Naive thymus-derived CD8-positive, alpha-beta T cell (primary cell): ENCODE data around the gene ADAM19. TPM values are rescaled to one million over a fixed set of nuclear protein-coding genes. Genes with fewer than 3 reads are reported as not detected.

Experiments used
- ATAC-seq, 2 donors: fragments of 150-1000 bp; cut with Tn5 transposase in 1 of 2; sonication (Bioruptor Pico), chemical (Tn5 transposase) in 1 of 2; 1 replicate in 1 of 2; 2 replicates in 1 of 2; pipeline ENCODE4 v1.10.0; 2021; ENCODE audit warnings: mild to moderate bottlenecking in 2 of 2, moderate library complexity in 2 of 2
- POLR2A ChIA-PET: fragments of 350-600 bp; sonication (Branson Sonifier 250); formaldehyde crosslinking; loops from one replicate; lab custom pipeline; 2021; ENCODE audit warnings: antibody characterized with exemption; lab: Charles Lee
- DNase-seq, 10 donors: peaks; one replicate each; pipeline versions ENCODE4 v3.0.0 to v3.0.0-alpha.2; 2020 to 2022
- H3K27ac Mint-ChIP-seq, 10 donors: one replicate each; pipeline ENCODE4 v1.8.0; 2020 to 2022; ENCODE audit warnings: mild to moderate bottlenecking in 10 of 10, mixed read lengths in 10 of 10, moderate library complexity in 4 of 10, inconsistent platforms in 1 of 10
- H3K27me3 Mint-ChIP-seq, 5 donors: one replicate each; pipeline ENCODE4 v1.8.0; 2021 to 2022; ENCODE audit warnings: mixed read lengths in 5 of 5
- H3K36me3 Mint-ChIP-seq, 3 donors: one replicate each; pipeline ENCODE4 v1.8.0; 2020 to 2022; ENCODE audit warnings: mixed read lengths in 3 of 3, mild to moderate bottlenecking in 2 of 3, inconsistent platforms in 1 of 3
- H3K4me1 Mint-ChIP-seq, 4 donors: one replicate each; pipeline ENCODE4 v1.8.0; 2021 to 2022; ENCODE audit warnings: mixed read lengths in 4 of 4
- H3K4me3 Mint-ChIP-seq, 10 donors: one replicate each; pipeline ENCODE4 v1.8.0; 2020 to 2022; ENCODE audit warnings: mild to moderate bottlenecking in 10 of 10, mixed read lengths in 10 of 10, moderate library complexity in 6 of 10, inconsistent platforms in 1 of 10
- H3K9me3 Mint-ChIP-seq, 9 donors: one replicate each; pipeline ENCODE4 v1.8.0; 2020 to 2022; ENCODE audit warnings: mixed read lengths in 9 of 9, mild to moderate bottlenecking in 3 of 9, inconsistent platforms in 1 of 9, moderate library complexity in 1 of 9
- polyA plus RNA-seq, 3 donors: library from polyadenylated mRNA; unstranded; fragments of 300-500 nt; fragmentation: Illumina TruSeq; gene quantifications; one replicate each; pipeline ENCODE4 v1.2.3, GENCODE V29; 2021
- total RNA-seq, 8 experiments: library from RNA in 2 of 8; stranded (reverse) in 2 of 8; gene quantifications; one replicate each; pipeline ENCODE4 v1.2.3 and lab custom pipeline; 2021 to 2026

The ADAM19 gene
- total and polyA plus RNA-seq, 5 experiments from 2014 or later = 0.08 to 3.6 (median 1.9) TPM; not detected in 1

GRCh38 chr5:157532022-157532421, 43.6 kb downstream of the ADAM19 start:
- H3K36me3 Mint-ChIP-seq = no peaks in the 10 kb centered on the region
- H3K27me3 Mint-ChIP-seq = peaks cover 0 to 19% (median 8%) of the 10 kb centered on the region in 5 donors
- ATAC-seq = no peak
- H3K4me3 Mint-ChIP-seq = no peak overlapping the region
- H3K27ac Mint-ChIP-seq = peak overlapping the region in 1 of 10 donors; percentile 44
- no peak for DNase-seq
- peaks cover 0 to 17% (median 0%) of the 10 kb centered on the region in 4 donors for H3K4me1 Mint-ChIP-seq
- POLR2A ChIA-PET = interaction anchor here (0.7 kb wide), 1 partner anchor 139 kb away, joined by 4 read pairs; no protein-coding TSS in a partner anchor
- no peaks in the 10 kb centered on the region for H3K9me3 Mint-ChIP-seq

GRCh38 chr5:157530226-157530972, 45.2 kb downstream of the ADAM19 start:
- POLR2A ChIA-PET = no interaction called here
- no peak for DNase-seq
- peak overlapping the region in 1 of 10 donors; percentile 63 for H3K27ac Mint-ChIP-seq

GRCh38 chr5:157529002-157529401, 46.6 kb downstream of the ADAM19 start:
- POLR2A ChIA-PET = interaction anchor here (0.6 kb wide), 1 partner anchor 118 kb away, joined by 3 read pairs; no protein-coding TSS in a partner anchor
- Mint-ChIP-seq H3K4me3 (no peak overlapping the region), H3K36me3 (no peaks in the 10 kb centered on the region), H3K9me3 (no peaks in the 10 kb centered on the region), H3K27ac (no peak overlapping the region), H3K4me1 (peaks cover 0 to 28% (median 0%) of the 10 kb centered on the region in 4 donors), H3K27me3 (peaks cover 0 to 19% (median 8%) of the 10 kb centered on the region in 5 donors)
- no peak for ATAC-seq
- DNase-seq = no peak

More at GRCh38 chr5:157530226-157530972, 45.2 kb downstream of the ADAM19 start:
- Mint-ChIP-seq H3K4me1 (peaks cover 0 to 23% (median 0%) of the 10 kb centered on the region in 4 donors), H3K36me3 (no peaks in the 10 kb centered on the region), H3K4me3 (no peak overlapping the region), H3K9me3 (no peaks in the 10 kb centered on the region), H3K27me3 (peaks cover 0 to 19% (median 8%) of the 10 kb centered on the region in 5 donors)
- no peak for ATAC-seq

- ATAC-seq (no peak), DNase-seq (no peak)
- Mint-ChIP-seq H3K4me3 (no peak overlapping the region), H3K4me1 (peaks cover 0 to 28% (median 0%) of the 10 kb centered on the region in 4 donors), H3K36me3 (no peaks in the 10 kb centered on the region), H3K27me3 (peaks cover 0 to 19% (median 8%) of the 10 kb centered on the region in 5 donors), H3K27ac (peak overlapping the region in 1 of 10 donors; percentile 33), H3K9me3 (no peaks in the 10 kb centered on the region)
- POLR2A ChIA-PET = no interaction called here
Measured at GRCh38 chr5:157528036-157528632, 47.4 kb downstream of the ADAM19 start.

- POLR2A ChIA-PET = interaction anchor here (1.0 kb wide), 1 partner anchor 113 kb away, joined by 3 read pairs; no protein-coding TSS in a partner anchor
- no peaks in the 10 kb centered on the region for H3K36me3 Mint-ChIP-seq
- H3K27me3 Mint-ChIP-seq = peaks cover 0 to 6% (median 0%) of the 10 kb centered on the region in 5 donors
Measured at GRCh38 chr5:157524887-157525286, 50.7 kb downstream of the ADAM19 start.

GRCh38 chr5:157523976-157524375, 51.6 kb downstream of the ADAM19 start:
- no peaks in the 10 kb centered on the region for H3K36me3 Mint-ChIP-seq
- H3K4me1 Mint-ChIP-seq = peaks cover 0 to 28% (median 0%) of the 10 kb centered on the region in 4 donors
- no peak overlapping the region for H3K27ac Mint-ChIP-seq
- H3K9me3 Mint-ChIP-seq = no peaks in the 10 kb centered on the region
- POLR2A ChIA-PET = interaction anchor here (1.0 kb wide), 1 partner anchor 112 kb away, joined by 3 read pairs; no protein-coding TSS in a partner anchor
- H3K4me3 Mint-ChIP-seq = no peak overlapping the region
- DNase-seq (no peak), ATAC-seq (no peak)
- peaks cover 0 to 3% (median 0%) of the 10 kb centered on the region in 5 donors for H3K27me3 Mint-ChIP-seq

More at GRCh38 chr5:157524887-157525286, 50.7 kb downstream of the ADAM19 start:
- H3K9me3 Mint-ChIP-seq = no peaks in the 10 kb centered on the region
- DNase-seq (no peak), ATAC-seq (no peak)
- no peak overlapping the region for H3K27ac Mint-ChIP-seq
- no peak overlapping the region for H3K4me3 Mint-ChIP-seq
- peaks cover 0 to 33% (median 0%) of the 10 kb centered on the region in 4 donors for H3K4me1 Mint-ChIP-seq

- H3K27ac Mint-ChIP-seq = no peak overlapping the region
- DNase-seq (no peak), ATAC-seq (no peak)
- POLR2A ChIA-PET = no interaction called here
- H3K4me1 Mint-ChIP-seq = peaks cover 0 to 23% (median 0%) of the 10 kb centered on the region in 4 donors
- no peaks in the 10 kb centered on the region for H3K9me3 Mint-ChIP-seq
- peaks cover 0 to 3% (median 0%) of the 10 kb centered on the region in 5 donors for H3K27me3 Mint-ChIP-seq
- no peaks in the 10 kb centered on the region for H3K36me3 Mint-ChIP-seq
- no peak overlapping the region for H3K4me3 Mint-ChIP-seq
Measured at GRCh38 chr5:157521704-157522029, 53.9 kb downstream of the ADAM19 start.

- POLR2A ChIA-PET = no interaction called here
- Mint-ChIP-seq H3K4me1 (peaks cover 0 to 23% (median 0%) of the 10 kb centered on the region in 4 donors), H3K27ac (peak overlapping the region in 1 of 10 donors; percentile 27), H3K27me3 (peaks cover 0 to 3% (median 0%) of the 10 kb centered on the region in 5 donors), H3K9me3 (no peaks in the 10 kb centered on the region), H3K4me3 (peak overlapping the region in 1 of 10 donors; percentile 20), H3K36me3 (no peaks in the 10 kb centered on the region)
- ATAC-seq (no peak), DNase-seq (no peak)
Measured at GRCh38 chr5:157520911-157521703, 54.5 kb downstream of the ADAM19 start.

GRCh38 chr5:157519579-157520253, 55.9 kb downstream of the ADAM19 start:
- H3K27me3 Mint-ChIP-seq = peaks cover 0 to 3% (median 0%) of the 10 kb centered on the region in 5 donors
- no peak for DNase-seq
- no peak overlapping the region for H3K27ac Mint-ChIP-seq
- no peaks in the 10 kb centered on the region for H3K36me3 Mint-ChIP-seq
- no peak for ATAC-seq
- H3K4me3 Mint-ChIP-seq = no peak overlapping the region
- peaks cover 0 to 15% (median 0%) of the 10 kb centered on the region in 4 donors for H3K4me1 Mint-ChIP-seq
- POLR2A ChIA-PET = no interaction called here
- H3K9me3 Mint-ChIP-seq = no peaks in the 10 kb centered on the region

- Mint-ChIP-seq H3K36me3 (no peaks in the 10 kb centered on the region), H3K27me3 (peaks cover 0 to 3% (median 0%) of the 10 kb centered on the region in 5 donors), H3K9me3 (no peaks in the 10 kb centered on the region), H3K4me3 (no peak overlapping the region), H3K4me1 (peaks cover 0 to 15% (median 0%) of the 10 kb centered on the region in 4 donors), H3K27ac (no peak overlapping the region)
- no peak for ATAC-seq
- POLR2A ChIA-PET = no interaction called here
- DNase-seq = no peak
Measured at GRCh38 chr5:157518963-157519362, 56.6 kb downstream of the ADAM19 start.

GRCh38 chr5:157516626-157517325, 58.8 kb downstream of the ADAM19 start:
- H3K27me3 Mint-ChIP-seq = peaks cover 0 to 2% (median 0%) of the 10 kb centered on the region in 5 donors
- H3K9me3 Mint-ChIP-seq = no peaks in the 10 kb centered on the region
- no peaks in the 10 kb centered on the region for H3K36me3 Mint-ChIP-seq
- ATAC-seq = no peak
- H3K4me3 Mint-ChIP-seq = no peak overlapping the region
- POLR2A ChIA-PET = no interaction called here
- H3K27ac Mint-ChIP-seq = peak overlapping the region in 2 of 10 donors; percentile 31 to 56
- DNase-seq = no peak
- peaks cover 0 to 15% (median 0%) of the 10 kb centered on the region in 4 donors for H3K4me1 Mint-ChIP-seq
